LNCaP clone FGC (cell line): Measurements from ENCODE around the gene FBXO24.
A peak's percentile ranks its signal among the peaks of the same experiment; 100 is the strongest.

Experiments used
- DNase-seq: peaks from one replicate; pipeline ENCODE4 v3.0.0-alpha.2; 2011; ENCODE audit warnings: low read depth
- H3K4me3 ChIP-seq: 2 replicates; pipeline ENCODE4 v1.5.1; 2011; ENCODE audit warnings: mild to moderate bottlenecking, low read depth, low read length, control low read depth
- CTCF ChIP-seq: IDR thresholded peaks from 2 replicates; pipeline ENCODE4 v1.5.1; 2012; ENCODE audit warnings: mild to moderate bottlenecking; ENCODE audit not compliant: control insufficient read depth, insufficient read depth; ENCODE audit errors: extremely low read depth

Gene FBXO24

GRCh38 chr7:100543586-100543985 lies 42.5 kb upstream of the FBXO24 start:
- no peak for TF ChIP-seq CTCF
- DNase-seq: no peak
- H3K4me3 ChIP-seq: no peak overlapping the region

GRCh38 chr7:100544386-100544785 lies 41.7 kb upstream of the FBXO24 start:
- no peak for TF ChIP-seq CTCF
- H3K4me3 ChIP-seq: 0 out of 2 replicates have a peak overlapping the region, but pooled peaks have one; percentile 5
- DNase-seq: no peak

GRCh38 chr7:100544967-100545359 lies 41.2 kb upstream of the FBXO24 start:
- peak overlapping the region; percentile 37 for H3K4me3 ChIP-seq

GRCh38 chr7:100545360-100546128 lies 40.6 kb upstream of the FBXO24 start:
- no peak for DNase-seq
- TF ChIP-seq CTCF: no peak
- H3K4me3 ChIP-seq: peak overlapping the region; percentile 37

More at GRCh38 chr7:100544967-100545359, 41.2 kb upstream of the FBXO24 start:
- no peak for TF ChIP-seq CTCF
- peak; percentile 79 for DNase-seq

- H3K4me3 ChIP-seq: peak overlapping the region; percentile 37
- no peak for TF ChIP-seq CTCF
- DNase-seq: peak; percentile 83
These were observed 39.8 kb upstream of the FBXO24 start for GRCh38 chr7:100546129-100546925.

- H3K4me3 ChIP-seq: peak overlapping the region; percentile 33
- TF ChIP-seq CTCF: no peak
- DNase-seq: no peak
These were observed 39.0 kb upstream of the FBXO24 start for GRCh38 chr7:100546926-100547800.
